Endothelial cell of umbilical vein (primary cell): ENCODE results near the gene STMN1. TPM values are rescaled to one million over a fixed set of nuclear protein-coding genes. Genes with fewer than 3 reads are reported as not detected.

ENCODE experiments used
- BruUV-seq: library from RNA; stranded (reverse); fragments of 400-500 nt; replicated peaks from 2 replicates; lab custom pipeline; 2021; lab: Mats Ljungman, UMichigan
- CTCF ChIA-PET: fragments of 300-600, 350-600 bp; sonication (Branson Sonifier 250); formaldehyde crosslinking; loops from one replicate; lab custom pipeline; 2021; ENCODE audit warnings: antibody characterized with exemption, inconsistent platforms; lab: Charles Lee
- POLR2A ChIA-PET: fragments of 300-600, 350-600 bp; sonication (Branson Sonifier 250); formaldehyde crosslinking; loops from one replicate; lab custom pipeline; 2021; ENCODE audit warnings: antibody characterized with exemption, inconsistent platforms; lab: Charles Lee
- DNase-seq: peaks from one replicate; pipeline ENCODE4 v3.0.0-alpha.2; 2011; ENCODE audit warnings: low read depth, low spot score
- FAIRE-seq: peaks from 2 replicates; lab custom pipeline; 2011; peaks lifted over from hg19 to GRCh38; lab: Jason Lieb, UNC
- H2AFZ ChIP-seq: 2 replicates; pipeline ENCODE4 v1.6.0; 2012; ENCODE audit warnings: low read depth, low read length, control low read depth, inconsistent platforms
- H3K27ac ChIP-seq: 2 replicates; pipeline ENCODE4 v1.5.1; 2011; ENCODE audit warnings: low read depth, mild to moderate bottlenecking, control low read depth, low read length, moderate library complexity; ENCODE audit not compliant: insufficient read depth
- H3K27me3 ChIP-seq, 2 experiments: 2 replicates each; pipeline versions ENCODE4 v1.6.0 to v1.6.1; 2011; ENCODE audit warnings: low read length in 2 of 2, mixed read lengths in 1 of 2; ENCODE audit not compliant: control insufficient read depth in 2 of 2, insufficient read depth in 2 of 2
- H3K36me3 ChIP-seq, 2 experiments: 2 replicates in 1 of 2; 3 replicates in 1 of 2; pipeline ENCODE4 v1.5.1; 2011; ENCODE audit warnings: low read length in 2 of 2, mild to moderate bottlenecking in 1 of 2, moderate library complexity in 1 of 2; ENCODE audit not compliant: control insufficient read depth in 2 of 2, insufficient read depth in 2 of 2; ENCODE audit errors: extremely low read depth in 1 of 2
- H3K4me1 ChIP-seq: 3 replicates; pipeline ENCODE4 v1.5.1; 2011; ENCODE audit warnings: mild to moderate bottlenecking, low read length; ENCODE audit not compliant: control insufficient read depth, insufficient read depth; ENCODE audit errors: extremely low read depth
- H3K4me2 ChIP-seq: 2 replicates; pipeline ENCODE4 v1.6.1; 2011; ENCODE audit warnings: low read length, control low read depth, mixed read lengths; ENCODE audit not compliant: insufficient read depth
- H3K4me3 ChIP-seq, 3 experiments: fragments of 200-600 bp in 1 of 3; sonication (generic), shearing (Covaris generic) in 1 of 3; replicated peaks in 1 of 3; 2 replicates each; pipeline ENCODE4 v1.5.1; 2011 to 2016; ENCODE audit warnings: control low read depth in 3 of 3, low read length in 3 of 3, mild to moderate bottlenecking in 2 of 3, inconsistent platforms in 1 of 3, low read depth in 1 of 3, moderate library complexity in 1 of 3; ENCODE audit not compliant: insufficient read depth in 1 of 3
- H3K79me2 ChIP-seq: 2 replicates; pipeline ENCODE4 v1.6.0; 2012; ENCODE audit warnings: low read length, inconsistent platforms; ENCODE audit not compliant: control insufficient read depth, insufficient read depth
- H3K9ac ChIP-seq: replicated peaks from 2 replicates; pipeline ENCODE3; 2011; ENCODE audit warnings: low read length, control low read depth; ENCODE audit not compliant: insufficient read depth; ENCODE audit errors: extremely low read depth
- H3K9me1 ChIP-seq: replicated peaks from 3 replicates; pipeline ENCODE4 v1.6.0; 2011; ENCODE audit warnings: mild to moderate bottlenecking, low read length; ENCODE audit not compliant: control insufficient read depth, insufficient read depth; ENCODE audit errors: extremely low read depth
- H3K9me3 ChIP-seq: replicated peaks from 2 replicates; pipeline ENCODE4 v1.5.1; 2012; ENCODE audit warnings: low read length, inconsistent platforms; ENCODE audit not compliant: control insufficient read depth, insufficient read depth
- H4K20me1 ChIP-seq: replicated peaks from 2 replicates; pipeline ENCODE3; 2011; ENCODE audit warnings: mild to moderate bottlenecking, low read length; ENCODE audit not compliant: control insufficient read depth, insufficient read depth; ENCODE audit errors: extremely low read depth
- EZH2 ChIP-seq: IDR thresholded peaks from 2 replicates; pipeline ENCODE4 v1.6.1; 2012; ENCODE audit warnings: borderline replicate concordance, low read depth, mild to moderate bottlenecking, moderate library complexity, low read length, inconsistent platforms; ENCODE audit not compliant: severe bottlenecking
- FOS ChIP-seq: IDR thresholded peaks from 2 replicates; pipeline ENCODE4 v1.6.1; 2011; ENCODE audit warnings: mild to moderate bottlenecking, low read length, moderate library complexity, borderline replicate concordance; ENCODE audit not compliant: insufficient read depth
- GATA2 ChIP-seq: IDR thresholded peaks from 2 replicates; pipeline ENCODE4 v1.7.0; 2011; ENCODE audit warnings: low read depth, mild to moderate bottlenecking, moderate library complexity, mixed read lengths, low read length; ENCODE audit not compliant: insufficient read length, insufficient read depth
- JUN ChIP-seq: IDR thresholded peaks from 2 replicates; pipeline ENCODE4 v1.6.1; 2011; ENCODE audit warnings: borderline replicate concordance, low read depth; ENCODE audit not compliant: insufficient read length, insufficient read depth
- MAX ChIP-seq: IDR thresholded peaks from 2 replicates; pipeline ENCODE4 v1.6.1; 2011; ENCODE audit not compliant: insufficient read depth, insufficient read length
- MYC ChIP-seq: IDR thresholded peaks from one replicate; pipeline ENCODE4 v1.6.1; 2011; ENCODE audit warnings: mild to moderate bottlenecking, low read depth, low read length
- POLR2A ChIP-seq: IDR thresholded peaks from 2 replicates; pipeline ENCODE4 v1.6.1; 2012; ENCODE audit warnings: low read depth, mild to moderate bottlenecking, control low read depth, low read length
- POLR2AphosphoS5 ChIP-seq: IDR thresholded peaks from 2 replicates; pipeline ENCODE4 v1.6.1; 2012; ENCODE audit warnings: low read depth, mild to moderate bottlenecking, control low read depth, low read length, moderate library complexity; ENCODE audit not compliant: insufficient read depth
- dilution Hi-C: fragments of 300-500 bp; cut with MboI; formaldehyde crosslinking; loops from one replicate; pipeline ENCODE4 v1.15.0; 2019; ENCODE audit warnings: low sequenced_read_pairs; ENCODE audit not compliant: extremely low pct_ligation_motif_present
- intact Hi-C: fragments of 100-400 bp; cut with micrococcal nuclease; formaldehyde crosslinking; loops from one replicate; pipeline ENCODE4 v1.10.0; 2022
- polyA plus RNA-seq, 4 experiments: library from polyadenylated mRNA; depleted of rRNA in 3 of 4; stranded (reverse) in 3 of 4; unstranded in 1 of 4; fragments of >200 nt; gene quantifications; 2 replicates each; pipeline versions ENCODE4 v1.2.1 to v1.2.3, GENCODE V29; 2011 to 2012; ENCODE audit warnings: missing spikeins in 1 of 4
- total RNA-seq: library from RNA; stranded (reverse); gene quantifications from 2 replicates; pipeline ENCODE4 v1.2.3, GENCODE V29; 2021
- TF ChIP-seq, protein P1 (sequence below), 2 donors: IDR thresholded peaks; 1 replicate in 1 of 2; 2 replicates in 1 of 2; pipeline ENCODE4 v1.5.1; 2011; ENCODE audit warnings: low read length in 2 of 2, mild to moderate bottlenecking in 2 of 2, moderate library complexity in 2 of 2, control low read depth in 1 of 2, inconsistent platforms in 1 of 2, low read depth in 1 of 2; ENCODE audit not compliant: insufficient read depth in 1 of 2; ENCODE audit errors: extremely low read depth in 1 of 2

STMN1 gene
- total and polyA plus RNA-seq, 2 donors (not counting 3 experiments of a cell fraction or from before 2014, with no cell fraction given), result 102 to 503 TPM

DNA sequence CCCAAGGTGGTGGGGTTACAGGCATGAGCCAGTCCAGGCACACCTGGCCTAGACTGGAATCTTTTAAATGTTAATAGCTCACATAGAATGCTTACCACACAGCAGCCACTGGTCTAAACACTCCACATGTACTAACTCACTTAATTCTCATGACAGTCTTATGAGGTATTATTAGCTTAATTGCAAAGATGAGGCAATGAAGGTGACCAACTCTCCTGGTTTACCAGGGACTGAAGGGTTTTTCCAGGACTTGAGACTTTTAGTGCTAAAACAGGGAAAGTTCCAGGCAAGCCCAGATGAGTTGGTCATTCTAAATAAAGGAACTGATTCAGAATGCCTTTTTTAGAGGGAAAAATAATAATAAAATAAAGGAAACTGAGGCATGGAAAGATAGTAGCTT, 7.0 kb upstream of the STMN1 start:
- no TSS peak for BruUV-seq
- intact Hi-C loops (loop anchor here (1.0 kb wide), 1 partner anchor 8 kb away; no protein-coding TSS in a partner anchor), dilution Hi-C loops (no loop called here)
- FAIRE-seq, result no peak
- H3K9ac ChIP-seq, result no peak overlapping the region
- H4K20me1 ChIP-seq, result no peaks in the 10 kb centered on the region
- H3K4me1 ChIP-seq, result peaks cover 4% of the 10 kb centered on the region
- H3K9me1 ChIP-seq, result no peaks in the 10 kb centered on the region
- no peaks in the 10 kb centered on the region for H3K36me3 ChIP-seq
- H3K27me3 ChIP-seq, result peaks cover 0 to 1% of the 10 kb centered on the region in 2 experiments
- no peak overlapping the region for H3K4me3 ChIP-seq
- H2AFZ ChIP-seq, result no peak overlapping the region
- POLR2A ChIA-PET, result no interaction called here
- CTCF ChIA-PET, result interaction anchor here (1.9 kb wide), 1 partner anchor 84 kb away, joined by 7 read pairs; the partner anchor contains the start of gene PAFAH2
- no peak for TF ChIP-seq MAX
- no peak for TF ChIP-seq POLR2AphosphoS5
- TF ChIP-seq POLR2A, result no peak
- TF ChIP-seq EZH2, result no peak
- no peak for TF ChIP-seq JUN
- TF ChIP-seq, protein P1, sequence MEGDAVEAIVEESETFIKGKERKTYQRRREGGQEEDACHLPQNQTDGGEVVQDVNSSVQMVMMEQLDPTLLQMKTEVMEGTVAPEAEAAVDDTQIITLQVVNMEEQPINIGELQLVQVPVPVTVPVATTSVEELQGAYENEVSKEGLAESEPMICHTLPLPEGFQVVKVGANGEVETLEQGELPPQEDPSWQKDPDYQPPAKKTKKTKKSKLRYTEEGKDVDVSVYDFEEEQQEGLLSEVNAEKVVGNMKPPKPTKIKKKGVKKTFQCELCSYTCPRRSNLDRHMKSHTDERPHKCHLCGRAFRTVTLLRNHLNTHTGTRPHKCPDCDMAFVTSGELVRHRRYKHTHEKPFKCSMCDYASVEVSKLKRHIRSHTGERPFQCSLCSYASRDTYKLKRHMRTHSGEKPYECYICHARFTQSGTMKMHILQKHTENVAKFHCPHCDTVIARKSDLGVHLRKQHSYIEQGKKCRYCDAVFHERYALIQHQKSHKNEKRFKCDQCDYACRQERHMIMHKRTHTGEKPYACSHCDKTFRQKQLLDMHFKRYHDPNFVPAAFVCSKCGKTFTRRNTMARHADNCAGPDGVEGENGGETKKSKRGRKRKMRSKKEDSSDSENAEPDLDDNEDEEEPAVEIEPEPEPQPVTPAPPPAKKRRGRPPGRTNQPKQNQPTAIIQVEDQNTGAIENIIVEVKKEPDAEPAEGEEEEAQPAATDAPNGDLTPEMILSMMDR (IDR thresholded peaks at IDR 0.05; ENCODE audit: extremely low read depth in 1 of 2, insufficient read depth in 1 of 2, low read depth in 1 of 2, low read length in 2 of 2), result no peak
- no peak for TF ChIP-seq FOS
- no peak for TF ChIP-seq GATA2
- no peak for TF ChIP-seq MYC
- no peak overlapping the region for H3K4me2 ChIP-seq
- H3K9me3 ChIP-seq, result no peaks in the 10 kb centered on the region
- H3K79me2 ChIP-seq, result no peaks in the 10 kb centered on the region
- no peak for DNase-seq
- no peak overlapping the region for H3K27ac ChIP-seq
